Osteoblast (primary cell): Measurements from ENCODE around the gene ALOX12B. TPM values are rescaled to one million over a fixed set of nuclear protein-coding genes. Genes with fewer than 3 reads are reported as not detected.
A peak's percentile ranks its signal among the peaks of the same experiment; 100 is the strongest.

Experiments used
- DNase-seq: peaks from one replicate; pipeline ENCODE4 v3.0.0; 2011; ENCODE audit warnings: low spot score, mixed read lengths; ENCODE audit not compliant: insufficient read length; ENCODE audit errors: missing footprints
- H2AFZ ChIP-seq: 2 replicates; pipeline ENCODE4 v1.6.0; 2011; ENCODE audit warnings: mild to moderate bottlenecking, low read length
- H3K27ac ChIP-seq: 2 replicates; pipeline ENCODE4 v1.5.1; 2011; ENCODE audit warnings: mild to moderate bottlenecking, low read depth, low read length, moderate library complexity
- H3K27me3 ChIP-seq: 2 replicates; pipeline ENCODE4 v1.6.0; 2012; ENCODE audit warnings: mild to moderate bottlenecking, control low read depth, inconsistent platforms, low read length, moderate library complexity; ENCODE audit not compliant: insufficient read depth
- H3K36me3 ChIP-seq: 2 replicates; pipeline ENCODE4 v1.5.1; 2011; ENCODE audit warnings: mild to moderate bottlenecking, low read length, control low read depth, moderate library complexity; ENCODE audit not compliant: insufficient read depth
- H3K4me1 ChIP-seq: 2 replicates; pipeline ENCODE4 v1.5.1; 2011; ENCODE audit warnings: mild to moderate bottlenecking, low read length, control low read depth, moderate library complexity; ENCODE audit not compliant: insufficient read depth
- H3K4me2 ChIP-seq: 2 replicates; pipeline ENCODE4 v1.6.0; 2011; ENCODE audit warnings: mild to moderate bottlenecking, low read length; ENCODE audit not compliant: insufficient read depth
- H3K4me3 ChIP-seq: fragments of 200-600 bp; sonication (generic); 3 replicates; pipeline ENCODE4 v1.5.1; 2012; ENCODE audit warnings: mild to moderate bottlenecking, low read length, inconsistent platforms; ENCODE audit not compliant: insufficient read depth
- H3K79me2 ChIP-seq: 2 replicates; pipeline ENCODE4 v1.6.0; 2012; ENCODE audit warnings: mild to moderate bottlenecking, low read length, control low read depth, inconsistent platforms; ENCODE audit not compliant: insufficient read depth
- H3K9me3 ChIP-seq: 2 replicates; pipeline ENCODE4 v1.5.1; 2011; ENCODE audit warnings: low read depth, low read length, control low read depth
- H4K20me1 ChIP-seq: 2 replicates; pipeline ENCODE4 v1.6.0; 2012; ENCODE audit warnings: mild to moderate bottlenecking, low read length, control low read depth; ENCODE audit not compliant: insufficient read depth
- CTCF ChIP-seq: IDR thresholded peaks from 2 replicates; pipeline ENCODE4 v1.5.1; 2011; ENCODE audit warnings: mild to moderate bottlenecking, low read depth, low read length, moderate library complexity; ENCODE audit errors: extremely low read depth
- total RNA-seq: library from RNA; depleted of rRNA; stranded (reverse); fragments of >200 nt; gene quantifications from 2 replicates; pipeline ENCODE4 v1.2.3, GENCODE V29; 2012

The ALOX12B gene
- total RNA-seq, 1 donor: not detected

GRCh38 chr17:8100763-8101162, 13.2 kb upstream of the ALOX12B start:
- Histone ChIP-seq H3K4me2 (no peak overlapping the region), H3K27me3 (peaks cover 6% of the 10 kb centered on the region), H3K4me3 (no peak overlapping the region), H3K79me2 (no peaks in the 10 kb centered on the region), H3K9me3 (no peaks in the 10 kb centered on the region), H3K36me3 (no peaks in the 10 kb centered on the region), H4K20me1 (no peaks in the 10 kb centered on the region), H3K4me1 (no peaks in the 10 kb centered on the region), H2AFZ (no peak overlapping the region), H3K27ac (no peak overlapping the region)
- TF ChIP-seq CTCF: no peak
- DNase-seq: no peak

- no peak overlapping the region for H3K4me3 ChIP-seq
- no peaks in the 10 kb centered on the region for H3K4me1 ChIP-seq
- H3K79me2 ChIP-seq: no peaks in the 10 kb centered on the region
- DNase-seq: no peak
- H4K20me1 ChIP-seq: no peaks in the 10 kb centered on the region
- peaks cover 12% of the 10 kb centered on the region for H3K27me3 ChIP-seq
- no peak overlapping the region for H3K27ac ChIP-seq
- H3K36me3 ChIP-seq: no peaks in the 10 kb centered on the region
- no peak for TF ChIP-seq CTCF
- no peak overlapping the region for H2AFZ ChIP-seq
- no peak overlapping the region for H3K4me2 ChIP-seq
- H3K9me3 ChIP-seq: no peaks in the 10 kb centered on the region
Observed at GRCh38 chr17:8100111-8100510, 12.6 kb upstream of the ALOX12B start.

- Histone ChIP-seq H3K4me3 (no peak overlapping the region), H3K9me3 (no peaks in the 10 kb centered on the region), H3K36me3 (no peaks in the 10 kb centered on the region), H3K27me3 (peaks cover 20% of the 10 kb centered on the region), H4K20me1 (no peaks in the 10 kb centered on the region), H3K4me1 (peaks cover 3% of the 10 kb centered on the region), H2AFZ (no peak overlapping the region), H3K4me2 (no peak overlapping the region), H3K79me2 (no peaks in the 10 kb centered on the region), H3K27ac (no peak overlapping the region)
- DNase-seq: peak; percentile 53
- no peak for TF ChIP-seq CTCF
Observed at GRCh38 chr17:8096541-8096940, 9.0 kb upstream of the ALOX12B start.

GRCh38 chr17:8095361-8095760, 7.8 kb upstream of the ALOX12B start:
- H3K4me2 ChIP-seq: no peak overlapping the region
- H2AFZ ChIP-seq: no peak overlapping the region
- peak; percentile 22 for DNase-seq
- H3K27me3 ChIP-seq: peaks cover 26% of the 10 kb centered on the region
- no peak overlapping the region for H3K27ac ChIP-seq
- H3K9me3 ChIP-seq: no peaks in the 10 kb centered on the region
- peaks cover 3% of the 10 kb centered on the region for H3K4me1 ChIP-seq
- no peaks in the 10 kb centered on the region for H3K36me3 ChIP-seq
- no peak overlapping the region for H3K4me3 ChIP-seq
- no peaks in the 10 kb centered on the region for H4K20me1 ChIP-seq
- H3K79me2 ChIP-seq: no peaks in the 10 kb centered on the region
- no peak for TF ChIP-seq CTCF
